Activated CD4-positive, alpha-beta memory T cell treated with anti-CD3 and anti-CD28 coated beads for 36 hours (primary cell): ENCODE results near the gene HMCN2. TPM values are rescaled to one million over a fixed set of nuclear protein-coding genes. Genes with fewer than 3 reads are reported as not detected.

ENCODE experiments used
- CTCF ChIA-PET: fragments of 350-600 bp; sonication (Branson Sonifier 250); formaldehyde crosslinking; loops from one replicate; lab custom pipeline; 2021; ENCODE audit warnings: antibody characterized with exemption, inconsistent platforms; lab: Charles Lee
- POLR2A ChIA-PET: fragments of 350-600 bp; sonication (Branson Sonifier 250); formaldehyde crosslinking; loops from one replicate; lab custom pipeline; 2021; ENCODE audit warnings: antibody characterized with exemption; lab: Charles Lee
- DNase-seq: peaks from one replicate; pipeline ENCODE4 v3.0.0-alpha.2; 2020
- H3K27ac Mint-ChIP-seq: one replicate; pipeline ENCODE4 v1.8.0; 2021; ENCODE audit warnings: mixed read lengths
- H3K27me3 Mint-ChIP-seq: one replicate; pipeline ENCODE4 v1.8.0; 2021; ENCODE audit warnings: mixed read lengths
- H3K36me3 Mint-ChIP-seq: one replicate; pipeline ENCODE4 v1.8.0; 2021; ENCODE audit warnings: mixed read lengths
- H3K4me1 Mint-ChIP-seq: one replicate; pipeline ENCODE4 v1.8.0; 2021; ENCODE audit warnings: low read depth, mixed read lengths
- H3K4me3 Mint-ChIP-seq: one replicate; pipeline ENCODE4 v1.8.0; 2021; ENCODE audit warnings: mild to moderate bottlenecking, mixed read lengths
- H3K9me3 Mint-ChIP-seq: one replicate; pipeline ENCODE4 v1.8.0; 2021; ENCODE audit warnings: mixed read lengths
- intact Hi-C: fragments of 100-400 bp; cut with micrococcal nuclease; formaldehyde crosslinking; loops from one replicate; pipeline ENCODE4 v1.15.1; 2023
- total RNA-seq, 2 experiments: library from RNA; stranded (reverse); gene quantifications; one replicate each; pipeline ENCODE4 v1.2.3, GENCODE V29; 2021

Gene HMCN2
- total RNA-seq, 2 experiments from 2014 or later = not detected

DNA sequence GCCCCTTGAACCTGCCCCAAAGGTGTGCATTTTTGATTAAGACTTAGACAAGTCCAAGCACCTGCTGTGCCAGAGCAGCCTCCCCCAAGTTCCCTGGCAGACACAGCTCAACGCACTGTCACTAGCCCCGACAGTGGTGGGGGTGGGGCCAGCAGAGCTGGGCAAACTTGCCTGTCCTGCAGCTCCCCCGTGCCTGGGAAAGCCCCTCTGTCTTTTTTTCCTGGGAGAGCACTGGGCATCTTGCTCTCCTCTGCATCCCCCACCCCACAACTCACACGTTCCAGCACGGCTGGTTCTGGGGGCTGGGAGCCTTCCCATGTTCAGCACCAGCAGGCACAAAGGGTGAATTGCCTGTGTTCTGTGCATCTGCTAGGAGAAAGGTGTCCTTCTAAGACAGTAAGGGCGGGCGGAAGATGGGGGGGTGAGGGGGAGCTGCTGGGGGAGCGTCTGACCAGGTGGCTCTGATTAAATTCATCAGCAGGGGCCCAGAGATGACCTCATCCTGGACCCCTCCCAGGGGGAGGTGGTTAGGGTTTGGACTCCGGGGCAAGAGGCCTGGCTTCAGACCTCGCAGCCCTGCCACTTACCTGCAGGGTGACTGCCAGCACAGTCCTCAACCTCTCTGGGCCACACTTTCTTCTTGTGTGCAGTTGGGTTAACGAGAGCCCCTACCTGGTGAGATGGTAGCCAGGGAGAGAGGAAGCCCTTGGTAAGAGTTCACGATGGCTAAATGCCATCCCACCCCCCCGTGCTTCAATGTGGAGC is 23.5 kb downstream of the HMCN2 start:
- ChIA-PET POLR2A (no interaction called here), CTCF (no interaction called here)

DNA sequence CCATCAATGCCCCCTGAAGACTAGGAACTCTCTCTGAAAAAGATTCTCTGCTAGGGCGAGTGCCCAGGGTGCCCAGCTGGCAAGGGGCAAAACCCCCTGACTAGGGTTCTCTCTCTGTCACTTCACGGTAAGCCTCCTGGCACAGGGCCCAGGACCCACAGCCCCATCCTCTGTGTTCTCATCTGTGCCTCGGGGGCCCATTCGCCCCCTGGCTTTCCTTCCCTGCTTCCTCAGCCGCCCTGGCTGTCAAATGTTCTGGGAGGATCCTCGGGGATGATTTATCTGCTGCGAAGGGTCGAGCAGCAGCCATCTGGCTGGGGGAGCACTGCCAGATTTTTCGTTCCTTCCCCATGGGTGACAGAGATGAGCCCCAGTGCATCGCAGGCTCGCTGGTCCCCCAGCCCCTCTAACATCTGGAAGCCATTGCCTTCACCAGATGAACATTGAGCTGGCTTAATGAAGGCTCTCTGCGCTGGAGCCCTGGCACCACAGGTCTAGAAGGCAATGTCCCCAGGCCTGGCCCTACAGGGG is 24.2 kb downstream of the HMCN2 start:
- CTCF ChIA-PET = no interaction called here
- no peaks in the 10 kb centered on the region for H3K4me1 Mint-ChIP-seq
- H3K36me3 Mint-ChIP-seq = no peaks in the 10 kb centered on the region
- H3K9me3 Mint-ChIP-seq = no peaks in the 10 kb centered on the region
- H3K4me3 Mint-ChIP-seq = no peak overlapping the region
- DNase-seq = no peak
- intact Hi-C loops = no loop called here
- POLR2A ChIA-PET = no interaction called here
- H3K27me3 Mint-ChIP-seq = peaks cover 29% of the 10 kb centered on the region
- no peak overlapping the region for H3K27ac Mint-ChIP-seq

More for the DNA sequence above, 23.5 kb downstream of the HMCN2 start:
- Mint-ChIP-seq H3K36me3 (no peaks in the 10 kb centered on the region), H3K27me3 (peaks cover 25% of the 10 kb centered on the region), H3K9me3 (no peaks in the 10 kb centered on the region), H3K4me3 (no peak overlapping the region), H3K4me1 (no peaks in the 10 kb centered on the region), H3K27ac (no peak overlapping the region)
- DNase-seq = no peak
- intact Hi-C loops = no loop called here

DNA sequence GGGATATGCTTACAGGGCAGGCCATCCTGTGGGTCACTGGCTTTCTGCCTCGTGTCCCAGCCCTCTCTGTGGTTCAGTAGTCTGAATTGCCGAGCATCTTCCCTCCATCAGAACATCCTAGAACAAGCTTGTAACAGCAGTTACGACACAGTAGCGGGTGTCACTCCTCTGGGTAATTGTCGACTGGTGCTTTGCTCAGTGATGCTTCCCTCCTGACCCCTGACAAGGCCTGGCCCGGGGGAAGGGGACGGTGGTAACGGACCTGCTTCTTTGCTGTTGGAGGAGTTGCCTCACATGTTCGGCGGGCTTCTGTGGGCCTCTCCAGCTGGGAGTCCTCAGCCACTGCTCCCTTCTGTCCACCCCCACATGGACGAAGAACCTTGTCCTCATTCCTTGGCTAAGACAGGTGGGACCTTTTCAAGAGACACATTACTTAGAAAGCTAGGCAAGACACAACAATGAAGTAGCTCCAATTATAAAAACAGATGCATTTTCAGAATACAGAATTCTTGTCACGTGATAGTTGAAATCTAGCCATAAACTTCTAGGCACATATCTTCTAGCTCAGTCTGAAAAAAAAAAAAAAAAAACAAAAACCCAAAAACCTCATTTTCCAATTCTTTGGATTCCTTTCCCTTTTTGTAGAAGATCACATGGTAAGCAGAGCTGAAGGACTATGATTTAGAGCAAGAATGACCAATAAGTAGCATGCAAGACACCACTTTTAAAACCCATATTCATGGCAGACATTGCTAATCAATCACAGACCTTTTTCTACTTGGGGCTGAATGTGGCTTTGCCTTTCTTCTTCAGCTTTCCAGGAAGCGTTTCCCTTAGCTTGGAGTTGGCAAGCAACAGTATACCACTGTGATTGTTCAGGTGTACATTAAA is 25.0 kb downstream of the HMCN2 start:
- peaks cover 26% of the 10 kb centered on the region for H3K27me3 Mint-ChIP-seq
- H3K4me3 Mint-ChIP-seq = no peak overlapping the region
- no peaks in the 10 kb centered on the region for H3K36me3 Mint-ChIP-seq
- no peaks in the 10 kb centered on the region for H3K9me3 Mint-ChIP-seq
- POLR2A ChIA-PET = no interaction called here
- no peak for DNase-seq
- CTCF ChIA-PET = no interaction called here
- intact Hi-C loops = no loop called here
- no peak overlapping the region for H3K27ac Mint-ChIP-seq
- no peaks in the 10 kb centered on the region for H3K4me1 Mint-ChIP-seq

DNA sequence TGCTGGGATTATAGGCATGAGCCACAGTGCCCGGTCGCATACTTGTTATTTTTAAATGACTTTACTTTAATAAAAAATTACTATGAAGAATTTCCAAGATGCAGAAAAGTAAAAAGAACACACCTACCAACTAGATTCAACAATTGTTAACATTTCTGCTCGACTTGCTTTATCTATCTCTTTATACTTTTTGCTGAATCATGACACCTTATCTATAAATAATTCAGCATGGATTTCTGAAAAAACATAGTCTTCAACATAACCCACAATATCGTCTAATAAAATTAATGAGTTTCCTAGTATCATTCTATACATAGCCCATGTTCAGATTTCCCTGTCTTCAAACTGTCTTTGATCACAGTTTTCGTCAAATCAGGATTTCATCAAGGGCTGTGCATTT is 25.9 kb downstream of the HMCN2 start:
- H3K27ac Mint-ChIP-seq = no peak overlapping the region
- no peaks in the 10 kb centered on the region for H3K36me3 Mint-ChIP-seq
- H3K9me3 Mint-ChIP-seq = no peaks in the 10 kb centered on the region
- ChIA-PET POLR2A (no interaction called here), CTCF (no interaction called here)
- intact Hi-C loops = no loop called here
- H3K27me3 Mint-ChIP-seq = peaks cover 21% of the 10 kb centered on the region
- DNase-seq = no peak
- H3K4me1 Mint-ChIP-seq = no peaks in the 10 kb centered on the region
- no peak overlapping the region for H3K4me3 Mint-ChIP-seq

DNA sequence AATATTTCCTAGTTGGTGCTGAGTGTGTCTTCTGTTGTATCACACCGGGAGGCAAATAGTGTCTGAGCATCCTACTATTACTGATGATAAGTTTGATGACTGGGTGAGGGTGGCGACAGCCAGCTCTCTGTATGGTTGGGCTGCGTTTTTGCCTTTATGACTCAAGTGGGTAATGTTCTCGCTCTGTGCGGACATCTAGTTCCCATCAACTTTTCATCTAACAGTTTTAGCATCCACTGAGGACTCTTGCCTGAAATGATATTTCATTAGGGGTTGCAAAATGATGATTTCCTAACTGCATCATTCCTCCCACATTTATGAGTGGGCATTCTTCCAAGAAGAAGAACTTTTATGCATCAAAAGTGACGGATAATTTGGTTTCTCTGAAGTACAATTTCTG is 26.5 kb downstream of the HMCN2 start:
- Mint-ChIP-seq H3K27me3 (peaks cover 24% of the 10 kb centered on the region), H3K36me3 (no peaks in the 10 kb centered on the region), H3K9me3 (no peaks in the 10 kb centered on the region), H3K4me1 (no peaks in the 10 kb centered on the region), H3K4me3 (no peak overlapping the region), H3K27ac (no peak overlapping the region)
- DNase-seq = no peak
- intact Hi-C loops = no loop called here
- ChIA-PET POLR2A (no interaction called here), CTCF (no interaction called here)

DNA sequence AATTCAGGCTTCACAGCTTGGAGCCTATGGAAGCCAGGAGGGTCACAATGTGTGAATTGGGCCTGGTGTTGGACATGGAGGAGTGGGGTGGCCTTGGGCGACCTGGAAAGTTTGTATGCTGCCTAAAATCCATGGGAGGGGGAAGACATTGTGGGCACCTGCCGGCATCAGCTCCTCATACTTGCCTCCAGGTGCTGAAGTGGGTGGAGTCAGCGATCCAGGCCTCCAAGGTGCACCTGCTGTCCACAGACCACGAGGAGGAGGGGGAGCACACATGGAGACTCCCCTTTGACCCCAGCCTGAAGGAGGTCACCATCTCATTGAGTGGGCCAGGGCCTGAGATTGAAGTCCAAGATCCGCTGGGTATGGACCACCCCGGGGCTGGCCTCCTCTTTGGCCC is 29.1 kb downstream of the HMCN2 start:
- ChIA-PET POLR2A (no interaction called here), CTCF (no interaction called here)
- Mint-ChIP-seq H3K4me1 (no peaks in the 10 kb centered on the region), H3K4me3 (no peak overlapping the region), H3K27ac (no peak overlapping the region), H3K27me3 (peaks cover 20% of the 10 kb centered on the region), H3K36me3 (no peaks in the 10 kb centered on the region), H3K9me3 (no peaks in the 10 kb centered on the region)
- intact Hi-C loops = no loop called here
- DNase-seq = no peak

DNA sequence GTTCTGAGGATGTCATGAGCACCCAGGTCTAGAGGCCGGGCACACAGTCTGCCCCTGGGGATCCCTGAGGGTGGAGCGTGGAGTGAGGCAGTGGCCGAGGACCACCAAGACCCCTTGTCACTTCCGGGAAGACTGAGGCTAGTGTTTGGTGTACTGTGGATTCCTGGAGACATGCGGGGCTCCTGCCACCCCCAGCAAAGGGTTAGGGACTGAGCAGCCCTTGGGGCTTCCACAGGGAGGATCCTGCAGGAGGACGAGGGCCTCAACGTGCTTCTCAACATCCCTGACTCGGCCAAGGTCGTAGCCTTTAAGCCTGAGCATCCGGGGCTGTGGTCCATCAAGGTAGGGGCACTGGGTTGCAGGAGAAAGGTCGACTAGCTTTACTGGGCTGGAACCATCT is 29.9 kb downstream of the HMCN2 start:
- POLR2A ChIA-PET = no interaction called here
- Mint-ChIP-seq H3K4me1 (no peaks in the 10 kb centered on the region), H3K36me3 (no peaks in the 10 kb centered on the region), H3K27ac (no peak overlapping the region), H3K4me3 (no peak overlapping the region), H3K9me3 (no peaks in the 10 kb centered on the region), H3K27me3 (peaks cover 16% of the 10 kb centered on the region)
- no peak for DNase-seq
- intact Hi-C loops = no loop called here
- CTCF ChIA-PET = no interaction called here

DNA sequence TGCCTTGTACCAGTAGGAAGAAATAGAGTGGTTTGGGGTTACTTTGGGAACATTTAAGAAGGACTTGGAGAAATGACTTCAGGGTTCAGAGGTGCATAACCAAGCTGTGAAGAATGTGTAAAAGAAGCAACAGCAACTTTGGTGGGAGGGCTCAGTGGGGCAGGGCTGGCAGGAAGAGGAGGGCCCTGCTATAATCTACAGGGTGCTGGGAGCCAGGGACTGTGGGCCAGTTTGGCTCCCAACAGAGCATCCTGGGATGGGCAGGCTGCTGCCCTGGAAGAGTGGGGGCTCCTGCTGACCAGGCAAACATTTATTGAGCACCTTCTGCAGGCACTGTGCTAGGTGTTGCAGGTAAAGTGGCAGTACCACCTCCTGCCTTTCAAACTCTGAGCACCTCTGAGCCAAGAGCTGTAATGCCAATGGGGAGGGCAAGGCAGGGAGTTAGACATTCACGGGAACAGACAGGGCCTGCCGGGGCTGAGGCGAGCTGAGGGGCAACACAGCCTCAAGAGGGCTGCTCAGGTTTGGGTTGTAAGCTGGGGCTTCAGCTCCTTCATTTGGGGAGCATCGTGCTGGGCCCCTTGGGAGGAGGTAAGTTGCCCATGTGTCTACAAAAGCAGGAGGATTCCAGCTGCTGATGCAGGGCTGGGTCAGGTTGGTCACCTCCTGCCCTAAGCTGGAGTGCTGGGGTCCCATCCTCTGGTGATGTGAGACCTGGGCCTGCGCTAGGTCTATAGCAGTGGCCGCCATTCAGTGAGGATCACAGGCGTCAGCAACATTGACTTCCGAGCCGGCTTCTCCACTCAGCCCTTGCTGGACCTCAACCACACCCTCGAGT is 30.6 kb downstream of the HMCN2 start:
- no peaks in the 10 kb centered on the region for H3K4me1 Mint-ChIP-seq
- no peak overlapping the region for H3K27ac Mint-ChIP-seq
- H3K4me3 Mint-ChIP-seq = no peak overlapping the region
- intact Hi-C loops = no loop called here
- no peak for DNase-seq
- POLR2A ChIA-PET = no interaction called here
- CTCF ChIA-PET = no interaction called here
- no peaks in the 10 kb centered on the region for H3K9me3 Mint-ChIP-seq
- H3K36me3 Mint-ChIP-seq = no peaks in the 10 kb centered on the region
- H3K27me3 Mint-ChIP-seq = peaks cover 16% of the 10 kb centered on the region

DNA sequence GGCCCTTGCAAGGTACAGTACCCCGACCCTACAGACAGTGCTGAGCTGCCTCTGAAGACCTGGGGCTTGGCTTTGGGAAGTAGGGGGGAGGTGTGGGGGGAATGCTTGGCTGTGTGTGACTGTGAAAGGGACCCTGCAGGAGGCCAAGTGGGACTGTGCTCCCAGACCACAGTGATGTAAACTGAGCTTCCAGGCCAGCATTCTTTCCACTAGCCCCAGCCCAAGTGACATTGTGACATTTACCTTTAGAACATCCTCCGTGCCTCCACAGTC is 31.2 kb downstream of the HMCN2 start:
- Mint-ChIP-seq H3K4me1 (no peaks in the 10 kb centered on the region), H3K36me3 (no peaks in the 10 kb centered on the region), H3K4me3 (no peak overlapping the region), H3K27me3 (peaks cover 16% of the 10 kb centered on the region), H3K9me3 (no peaks in the 10 kb centered on the region), H3K27ac (no peak overlapping the region)
- ChIA-PET POLR2A (no interaction called here), CTCF (no interaction called here)
- intact Hi-C loops = no loop called here
- DNase-seq = no peak

DNA sequence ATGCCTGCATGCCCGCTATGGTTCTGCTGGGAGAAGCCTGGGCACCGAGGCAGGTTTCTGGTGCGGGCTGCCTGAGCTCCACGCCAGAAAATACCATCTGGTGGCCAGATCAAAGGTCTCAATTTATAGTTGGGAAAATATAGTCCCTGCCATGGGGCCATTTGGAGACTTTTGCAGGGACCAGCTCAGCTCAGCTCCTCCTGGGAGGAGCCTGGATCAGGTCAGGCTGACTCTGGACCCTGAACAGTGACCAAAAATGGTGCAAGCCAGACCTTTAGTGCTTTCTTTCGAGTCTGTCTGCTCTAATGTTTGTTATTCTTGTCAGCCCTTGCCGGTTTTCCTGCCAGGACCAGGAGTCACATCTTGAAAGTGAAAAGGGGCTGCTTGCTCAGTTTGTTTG is 31.8 kb downstream of the HMCN2 start:
- no peak for DNase-seq
- H3K4me3 Mint-ChIP-seq = no peak overlapping the region
- no peaks in the 10 kb centered on the region for H3K4me1 Mint-ChIP-seq
- no peaks in the 10 kb centered on the region for H3K9me3 Mint-ChIP-seq
- ChIA-PET CTCF (no interaction called here), POLR2A (no interaction called here)
- no peak overlapping the region for H3K27ac Mint-ChIP-seq
- intact Hi-C loops = no loop called here
- H3K27me3 Mint-ChIP-seq = peaks cover 16% of the 10 kb centered on the region
- no peaks in the 10 kb centered on the region for H3K36me3 Mint-ChIP-seq

DNA sequence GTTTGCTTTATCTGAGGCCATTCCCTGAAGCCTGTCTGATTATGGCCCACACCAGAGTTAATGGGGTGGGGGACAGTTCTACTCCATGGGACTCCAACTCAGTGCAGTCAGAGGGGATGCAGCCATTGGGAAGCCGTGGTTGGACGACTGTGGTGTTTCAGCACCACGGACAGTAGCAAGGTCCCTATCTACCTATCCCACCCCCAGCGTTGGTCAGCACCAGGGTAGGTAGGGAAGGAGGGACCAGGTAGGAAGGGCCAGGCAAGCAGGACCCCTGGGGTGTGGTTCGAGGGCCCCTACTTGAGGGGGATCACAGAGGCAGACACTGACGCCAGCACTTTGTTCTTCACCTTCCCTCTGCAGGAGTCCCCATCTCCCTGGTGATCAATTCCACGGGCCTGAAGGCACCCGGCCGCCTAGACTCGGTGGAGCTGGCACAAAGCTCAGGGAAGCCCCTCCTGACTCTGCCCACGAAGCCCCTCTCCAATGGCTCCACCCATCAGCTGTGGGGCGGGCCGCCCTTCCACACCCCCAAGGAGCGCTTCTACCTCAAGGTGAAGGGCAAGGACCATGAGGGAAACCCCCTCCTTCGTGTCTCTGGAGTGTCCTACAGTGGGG is 33.2 kb downstream of the HMCN2 start:
- POLR2A ChIA-PET = no interaction called here
- CTCF ChIA-PET = no interaction called here
- DNase-seq = no peak
- Mint-ChIP-seq H3K27me3 (peaks cover 11% of the 10 kb centered on the region), H3K9me3 (no peaks in the 10 kb centered on the region), H3K27ac (no peak overlapping the region), H3K4me1 (no peaks in the 10 kb centered on the region), H3K4me3 (no peak overlapping the region), H3K36me3 (no peaks in the 10 kb centered on the region)
- intact Hi-C loops = no loop called here
